GM21526 (cell line): ENCODE results near the gene SEZ6.

Experiments
- ATAC-seq: cut with Tn5 transposase; IDR thresholded peaks from one replicate; pipeline ENCODE4 v1.9.1; 2021; ENCODE audit warnings: moderate library complexity; ENCODE audit not compliant: unreplicated experiment, low FRiP score

Gene SEZ6

DNA sequence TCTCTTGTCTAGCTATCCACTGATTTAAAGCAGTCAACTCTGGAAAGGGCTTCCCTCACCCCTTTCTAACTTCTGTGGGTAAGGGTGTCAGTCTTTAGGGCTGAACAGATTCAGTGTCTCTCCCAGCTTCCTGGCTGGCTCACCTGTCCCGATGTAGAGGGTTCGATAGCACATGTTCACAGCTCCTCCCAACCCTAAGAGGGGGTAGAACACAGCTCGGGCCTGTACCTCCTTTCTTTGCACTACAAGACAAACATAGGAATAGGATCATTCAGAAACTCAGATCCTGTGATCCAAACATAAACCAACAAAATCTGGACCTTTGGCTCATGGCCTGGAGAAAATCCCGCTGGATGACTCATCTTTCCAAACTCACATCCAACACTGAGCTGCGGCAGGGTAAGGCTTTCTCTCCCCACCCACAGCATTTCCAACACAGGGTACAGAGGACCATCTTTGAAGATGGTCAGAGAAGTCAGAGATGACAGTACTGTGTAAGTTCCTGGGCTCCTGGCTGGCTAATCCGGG is 97.1 kb downstream of the SEZ6 start:
- ATAC-seq: no peak

- no peak for ATAC-seq
These were observed 97.9 kb downstream of the SEZ6 start for GRCh38 chr17:28907709-28908475.

- no peak for ATAC-seq
These were observed 99.0 kb downstream of the SEZ6 start for GRCh38 chr17:28906706-28907438.

DNA sequence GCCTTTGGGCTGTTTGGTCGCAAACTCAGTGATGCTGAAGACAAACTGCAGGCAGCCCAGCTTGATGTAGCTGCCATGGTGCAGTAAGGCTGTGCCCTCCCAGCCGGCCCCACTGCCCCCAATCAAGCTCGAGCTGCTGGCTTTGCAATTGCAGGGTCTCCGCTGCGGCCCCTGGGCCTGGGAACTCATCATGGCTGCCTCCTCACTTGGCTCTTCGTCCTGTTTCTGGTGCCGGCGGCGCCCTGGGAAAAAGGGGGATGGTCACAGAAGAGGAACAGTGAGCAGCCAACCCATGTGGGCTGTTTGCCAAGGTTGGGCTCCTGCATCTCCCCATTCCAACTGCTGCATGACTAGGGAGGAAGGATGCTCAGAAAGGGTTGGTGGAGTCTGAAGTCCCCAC is 99.6 kb downstream of the SEZ6 start:
- ATAC-seq: no peak
